Loucy (cell line): ENCODE results near the gene RAB39A.
"Not testable (repeated sequence)": the region's sequence is repeated elsewhere in the genome, so short reads cannot be mapped to it uniquely, and the experiment has no call there.

Experiments
- H2AFZ ChIP-seq: fragments of 200-600 bp; sonication (generic); 2 replicates; pipeline ENCODE4 v1.6.0; 2016; ENCODE audit warnings: antibody characterized with exemption, mild to moderate bottlenecking, low read length, moderate library complexity
- H3F3A ChIP-seq: fragments of 200-600 bp; 2 replicates; pipeline ENCODE4 v1.6.0; 2016; ENCODE audit warnings: antibody characterized with exemption, low read depth, mild to moderate bottlenecking
- H3K27me3 ChIP-seq: fragments of 200-600 bp; sonication (generic); 2 replicates; pipeline ENCODE4 v1.6.1; 2014; ENCODE audit warnings: low read length, mild to moderate bottlenecking; ENCODE audit not compliant: insufficient read depth, poor library complexity, severe bottlenecking
- H3K36me3 ChIP-seq: fragments of 200-600 bp; sonication (generic); 2 replicates; pipeline ENCODE4 v1.6.1; 2016; ENCODE audit warnings: low read length; ENCODE audit not compliant: insufficient read depth
- H3K4me1 ChIP-seq: fragments of 200-600 bp; sonication (generic); 2 replicates; pipeline ENCODE4 v1.5.1; 2014; ENCODE audit warnings: low read length, mild to moderate bottlenecking; ENCODE audit not compliant: insufficient read depth, poor library complexity, severe bottlenecking
- H3K4me2 ChIP-seq: fragments of 200-600 bp; sonication (generic); 2 replicates; pipeline ENCODE4 v1.6.0; 2014; ENCODE audit warnings: antibody characterized with exemption, low read length, low read depth, mild to moderate bottlenecking; ENCODE audit not compliant: poor library complexity, severe bottlenecking
- H3K4me3 ChIP-seq: fragments of 200-600 bp; sonication (generic); 2 replicates; pipeline ENCODE4 v1.5.1; 2014; ENCODE audit warnings: low read length, mild to moderate bottlenecking, mixed read lengths; ENCODE audit not compliant: poor library complexity, severe bottlenecking
- H3K79me2 ChIP-seq: fragments of 200-600 bp; sonication (generic); 2 replicates; pipeline ENCODE4 v1.6.1; 2014; ENCODE audit warnings: low read length; ENCODE audit not compliant: insufficient read depth
- H3K9ac ChIP-seq: fragments of 200-600 bp; sonication (generic); 2 replicates; pipeline ENCODE4 v1.6.0; 2014; ENCODE audit warnings: mild to moderate bottlenecking, low read depth, low read length, moderate library complexity; ENCODE audit not compliant: poor library complexity, severe bottlenecking
- H3K9me2 ChIP-seq: fragments of 200-600 bp; sonication (generic); replicated peaks from 2 replicates; pipeline ENCODE4 v1.6.1; 2016; ENCODE audit warnings: low read depth, low read length, mixed read lengths
- H3K9me3 ChIP-seq: fragments of 200-600 bp; sonication (generic); 2 replicates; pipeline ENCODE4 v1.6.1; 2014; ENCODE audit warnings: mild to moderate bottlenecking, antibody characterized with exemption, low read length, low read depth; ENCODE audit not compliant: insufficient read depth
- H4K20me1 ChIP-seq: fragments of 200-600 bp; sonication (generic); 2 replicates; pipeline ENCODE4 v1.6.0; 2014; ENCODE audit warnings: antibody characterized with exemption, low read length, mild to moderate bottlenecking; ENCODE audit not compliant: insufficient read depth, poor library complexity, severe bottlenecking
- EZH2phosphoT487 ChIP-seq: fragments of 200-600 bp; IDR thresholded peaks from 2 replicates; pipeline ENCODE4 v1.6.1; 2018; ENCODE audit warnings: antibody characterized with exemption, mild to moderate bottlenecking, moderate library complexity, borderline replicate concordance
- TF ChIP-seq, protein P1 (sequence below): fragments of 200-600 bp; sonication (generic); conservative IDR thresholded peaks from 2 replicates; pipeline ENCODE4 v1.5.1; 2014; ENCODE audit warnings: mild to moderate bottlenecking, antibody characterized with exemption, low read length

The RAB39A gene

GRCh38 chr11:107931206-107931605, 3.0 kb downstream of the RAB39A start:
- Histone ChIP-seq H3K9me2 (no peaks in the 10 kb centered on the region), H4K20me1 (no peaks in the 10 kb centered on the region), H3F3A (no peaks in the 10 kb centered on the region), H3K4me3 (no peak overlapping the region), H3K4me1 (no peaks in the 10 kb centered on the region), H3K79me2 (no peaks in the 10 kb centered on the region), H3K27me3 (no peaks in the 10 kb centered on the region), H3K36me3 (no peaks in the 10 kb centered on the region), H3K9ac (no peak overlapping the region), H3K9me3 (no peaks in the 10 kb centered on the region; the same call in 1 of the 2 replicates), H3K4me2 (no peak overlapping the region), H2AFZ (no peak overlapping the region)
- TF ChIP-seq, protein P1, sequence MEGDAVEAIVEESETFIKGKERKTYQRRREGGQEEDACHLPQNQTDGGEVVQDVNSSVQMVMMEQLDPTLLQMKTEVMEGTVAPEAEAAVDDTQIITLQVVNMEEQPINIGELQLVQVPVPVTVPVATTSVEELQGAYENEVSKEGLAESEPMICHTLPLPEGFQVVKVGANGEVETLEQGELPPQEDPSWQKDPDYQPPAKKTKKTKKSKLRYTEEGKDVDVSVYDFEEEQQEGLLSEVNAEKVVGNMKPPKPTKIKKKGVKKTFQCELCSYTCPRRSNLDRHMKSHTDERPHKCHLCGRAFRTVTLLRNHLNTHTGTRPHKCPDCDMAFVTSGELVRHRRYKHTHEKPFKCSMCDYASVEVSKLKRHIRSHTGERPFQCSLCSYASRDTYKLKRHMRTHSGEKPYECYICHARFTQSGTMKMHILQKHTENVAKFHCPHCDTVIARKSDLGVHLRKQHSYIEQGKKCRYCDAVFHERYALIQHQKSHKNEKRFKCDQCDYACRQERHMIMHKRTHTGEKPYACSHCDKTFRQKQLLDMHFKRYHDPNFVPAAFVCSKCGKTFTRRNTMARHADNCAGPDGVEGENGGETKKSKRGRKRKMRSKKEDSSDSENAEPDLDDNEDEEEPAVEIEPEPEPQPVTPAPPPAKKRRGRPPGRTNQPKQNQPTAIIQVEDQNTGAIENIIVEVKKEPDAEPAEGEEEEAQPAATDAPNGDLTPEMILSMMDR = no peak
- TF ChIP-seq EZH2phosphoT487 = no peak

- Histone ChIP-seq H3K9me2 (no peaks in the 10 kb centered on the region), H3F3A (no peaks in the 10 kb centered on the region), H3K9ac (no peak overlapping the region), H4K20me1 (no peaks in the 10 kb centered on the region), H3K4me2 (no peak overlapping the region), H3K4me3 (no peak overlapping the region), H3K9me3 (no peaks in the 10 kb centered on the region), H3K27me3 (no peaks in the 10 kb centered on the region), H3K4me1 (no peaks in the 10 kb centered on the region), H3K36me3 (no peaks in the 10 kb centered on the region), H3K79me2 (no peaks in the 10 kb centered on the region), H2AFZ (no peak overlapping the region)
- TF ChIP-seq, protein P1 = no peak
- no peak for TF ChIP-seq EZH2phosphoT487
Measured at GRCh38 chr11:107947904-107948303, 19.7 kb downstream of the RAB39A start.

- H3K79me2 ChIP-seq, H3K4me3 ChIP-seq, H3K4me1 ChIP-seq, H3F3A ChIP-seq, H3K9ac ChIP-seq, H2AFZ ChIP-seq, H3K27me3 ChIP-seq, H3K4me2 ChIP-seq, H3K9me3 ChIP-seq, H4K20me1 ChIP-seq, H3K36me3 ChIP-seq, H3K9me2 ChIP-seq: not testable (repeated sequence)
Measured at GRCh38 chr11:107948328-107948727, 20.1 kb downstream of the RAB39A start.

- TF ChIP-seq, protein P1 = no peak
- no peak for TF ChIP-seq EZH2phosphoT487
- H3K4me3 ChIP-seq = no peak overlapping the region
- no peaks in the 10 kb centered on the region for H3F3A ChIP-seq
Measured at GRCh38 chr11:107951155-107951554, 22.9 kb downstream of the RAB39A start.

More at GRCh38 chr11:107951155-107951554, 22.9 kb downstream of the RAB39A start:
- Histone ChIP-seq H2AFZ (no peak overlapping the region), H3K4me2 (no peak overlapping the region), H3K27me3 (no peaks in the 10 kb centered on the region), H3K9me3 (no peaks in the 10 kb centered on the region), H3K9ac (no peak overlapping the region), H3K4me1 (no peaks in the 10 kb centered on the region), H3K9me2 (no peaks in the 10 kb centered on the region), H3K36me3 (no peaks in the 10 kb centered on the region), H3K79me2 (no peaks in the 10 kb centered on the region), H4K20me1 (no peaks in the 10 kb centered on the region)
